ENCODE data around the gene TIMM22.

DNA sequence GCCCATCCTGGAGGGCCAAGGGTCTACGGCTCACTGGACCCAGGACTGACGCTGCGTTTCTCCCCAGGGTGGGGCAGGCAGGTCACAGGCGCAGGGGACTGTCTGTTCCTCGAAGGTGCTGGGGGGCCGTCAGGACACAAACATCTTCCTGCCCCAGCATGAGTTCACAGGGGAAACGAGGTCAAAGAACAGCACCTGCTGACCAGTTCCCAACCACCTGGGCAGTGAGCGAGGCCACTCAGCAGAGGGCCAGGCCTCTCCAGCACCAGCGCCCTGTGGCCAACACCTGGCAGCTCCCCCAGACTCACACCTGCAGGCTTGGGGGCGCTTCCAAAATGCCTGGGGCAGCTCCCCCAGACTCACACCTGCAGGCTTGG, 29.7 kb downstream of the TIMM22 start:
- TF ChIP-seq, protein P1, sequence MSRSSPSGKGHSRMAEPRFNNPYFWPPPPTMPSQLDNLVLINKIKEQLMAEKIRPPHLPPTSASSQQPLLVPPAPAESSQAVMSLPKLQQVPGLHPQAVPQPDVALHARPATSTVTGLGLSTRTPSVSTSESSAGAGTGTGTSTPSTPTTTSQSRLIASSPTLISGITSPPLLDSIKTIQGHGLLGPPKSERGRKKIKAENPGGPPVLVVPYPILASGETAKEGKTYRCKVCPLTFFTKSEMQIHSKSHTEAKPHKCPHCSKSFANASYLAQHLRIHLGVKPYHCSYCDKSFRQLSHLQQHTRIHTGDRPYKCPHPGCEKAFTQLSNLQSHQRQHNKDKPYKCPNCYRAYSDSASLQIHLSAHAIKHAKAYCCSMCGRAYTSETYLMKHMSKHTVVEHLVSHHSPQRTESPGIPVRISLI (CRISPR knock-in tag; IDR thresholded peaks at IDR 0.05; ENCODE audit: borderline replicate concordance), result no peak
- TF ChIP-seq, protein P2, sequence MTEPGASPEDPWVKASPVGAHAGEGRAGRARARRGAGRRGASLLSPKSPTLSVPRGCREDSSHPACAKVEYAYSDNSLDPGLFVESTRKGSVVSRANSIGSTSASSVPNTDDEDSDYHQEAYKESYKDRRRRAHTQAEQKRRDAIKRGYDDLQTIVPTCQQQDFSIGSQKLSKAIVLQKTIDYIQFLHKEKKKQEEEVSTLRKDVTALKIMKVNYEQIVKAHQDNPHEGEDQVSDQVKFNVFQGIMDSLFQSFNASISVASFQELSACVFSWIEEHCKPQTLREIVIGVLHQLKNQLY (CRISPR knock-in tag; IDR thresholded peaks at IDR 0.05), result no peak
- TF ChIP-seq, protein P3, sequence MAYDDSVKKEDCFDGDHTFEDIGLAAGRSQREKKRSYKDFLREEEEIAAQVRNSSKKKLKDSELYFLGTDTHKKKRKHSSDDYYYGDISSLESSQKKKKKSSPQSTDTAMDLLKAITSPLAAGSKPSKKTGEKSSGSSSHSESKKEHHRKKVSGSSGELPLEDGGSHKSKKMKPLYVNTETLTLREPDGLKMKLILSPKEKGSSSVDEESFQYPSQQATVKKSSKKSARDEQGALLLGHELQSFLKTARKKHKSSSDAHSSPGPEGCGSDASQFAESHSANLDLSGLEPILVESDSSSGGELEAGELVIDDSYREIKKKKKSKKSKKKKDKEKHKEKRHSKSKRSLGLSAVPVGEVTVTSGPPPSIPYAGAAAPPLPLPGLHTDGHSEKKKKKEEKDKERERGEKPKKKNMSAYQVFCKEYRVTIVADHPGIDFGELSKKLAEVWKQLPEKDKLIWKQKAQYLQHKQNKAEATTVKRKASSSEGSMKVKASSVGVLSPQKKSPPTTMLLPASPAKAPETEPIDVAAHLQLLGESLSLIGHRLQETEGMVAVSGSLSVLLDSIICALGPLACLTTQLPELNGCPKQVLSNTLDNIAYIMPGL (CRISPR knock-in tag; IDR thresholded peaks at IDR 0.05; ENCODE audit: borderline replicate concordance in 1 of 2, low read depth in 1 of 2), result no peak
- TF ChIP-seq NRL (CRISPR knock-in tag; IDR thresholded peaks at IDR 0.05; ENCODE audit: borderline replicate concordance) (no peak), POLR2A (IDR thresholded peaks at IDR 0.05; ENCODE audit: insufficient read depth in 1 of 2, low read depth in 2 of 2, low read length in 2 of 2) (no peak)
